OCI-M2 (cell line): ENCODE results near the gene HLCS.
A peak's percentile ranks its signal among the peaks of the same experiment; 100 is the strongest.

Experiments used
- DNase-seq: peaks from one replicate; lab custom pipeline; 2025; ENCODE audit not compliant: unreplicated experiment; lab: John Stamatoyannopoulos, UW

Gene HLCS

GRCh38 chr21:36883532-36884486, 82.7 kb downstream of the HLCS start:
- DNase-seq = no peak

- DNase-seq = no peak
Measured at GRCh38 chr21:36882776-36883175, 83.7 kb downstream of the HLCS start.

DNA sequence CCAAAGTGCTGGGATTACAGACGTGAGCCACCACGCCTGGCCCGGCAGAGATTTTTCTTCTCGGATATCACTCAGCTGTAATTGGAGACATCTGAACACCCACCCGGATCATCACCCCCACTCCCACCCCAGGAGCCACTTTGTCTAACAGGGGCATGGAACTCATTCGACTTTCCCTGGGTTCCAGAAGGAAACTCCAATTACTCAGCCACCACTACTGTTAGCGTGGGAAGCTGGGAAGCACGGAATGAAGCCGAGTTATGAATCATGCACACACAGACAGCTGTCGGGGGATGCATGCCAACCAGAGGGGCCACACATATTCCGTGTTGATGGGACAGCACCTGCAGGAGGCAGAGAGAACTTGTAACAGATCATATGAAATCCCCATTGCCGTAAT, 85.2 kb downstream of the HLCS start:
- DNase-seq = no peak

GRCh38 chr21:36879827-36880226, 86.6 kb downstream of the HLCS start:
- DNase-seq = no peak

- DNase-seq = no peak
Measured at GRCh38 chr21:36877741-36878140, 88.7 kb downstream of the HLCS start.

DNA sequence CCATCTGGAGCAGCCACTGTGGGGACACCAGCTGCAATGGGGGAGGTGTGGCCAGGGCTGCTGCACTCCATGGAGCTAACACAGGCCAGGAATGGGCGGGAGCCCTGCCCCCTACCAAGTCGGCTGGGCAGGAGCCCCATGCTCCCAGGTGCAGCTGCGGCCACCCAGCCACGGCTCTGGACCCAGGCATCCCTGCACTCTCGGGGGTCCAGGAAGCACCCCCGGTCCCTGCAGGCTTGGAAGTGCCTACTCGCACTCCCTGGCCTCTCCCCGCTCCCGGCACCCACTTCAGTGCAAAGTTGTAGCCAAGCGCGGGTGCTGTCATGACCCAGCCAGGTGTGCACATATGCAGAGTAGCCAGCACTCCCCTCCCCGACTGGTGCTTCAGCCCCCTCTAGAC, 91.8 kb downstream of the HLCS start:
- DNase-seq = no peak

GRCh38 chr21:36873513-36873912, 93.0 kb downstream of the HLCS start:
- no peak for DNase-seq

GRCh38 chr21:36867291-36867905, 99.1 kb downstream of the HLCS start:
- DNase-seq = no peak

DNA sequence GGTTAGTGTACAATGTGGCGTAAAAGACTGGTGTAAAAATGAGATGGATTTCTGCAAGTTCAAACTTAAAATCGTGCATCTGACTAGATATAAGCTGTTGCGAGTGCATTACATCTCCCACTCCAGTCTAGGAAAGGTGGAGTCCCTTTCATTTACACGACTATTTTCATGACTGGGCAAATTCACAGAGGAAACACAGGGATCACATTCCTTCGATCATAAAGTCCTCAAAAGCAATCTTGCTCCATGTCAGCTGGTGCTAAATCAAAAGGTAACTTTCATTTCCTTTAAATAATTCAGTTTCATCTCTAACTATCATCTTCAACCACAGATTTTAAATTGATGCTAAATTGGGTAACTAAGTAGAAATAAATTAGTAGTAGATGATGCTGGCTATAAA, 100.0 kb downstream of the HLCS start:
- DNase-seq = no peak

- no peak for DNase-seq
Measured at GRCh38 chr21:36864974-36865373, 101.5 kb downstream of the HLCS start.

DNA sequence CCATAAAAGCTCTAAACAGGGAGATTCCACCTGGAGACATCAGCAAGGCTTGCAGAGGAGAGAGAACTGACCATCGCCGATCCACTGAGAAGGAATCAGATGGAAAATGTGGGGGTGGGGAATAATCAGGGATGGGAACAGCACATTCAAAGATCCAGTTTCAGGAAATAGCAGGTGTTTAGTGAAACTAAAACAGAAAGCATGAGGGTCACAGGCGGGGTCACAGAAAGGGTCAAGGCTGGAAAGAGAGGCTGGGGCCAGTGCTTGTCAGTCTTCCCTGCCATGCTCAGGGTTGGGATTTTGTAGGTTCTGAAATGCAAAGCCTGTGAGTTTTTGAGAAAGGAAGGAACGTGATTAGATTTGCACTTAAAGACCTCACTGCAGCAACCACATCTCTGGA, 103.2 kb downstream of the HLCS start:
- DNase-seq = no peak

DNA sequence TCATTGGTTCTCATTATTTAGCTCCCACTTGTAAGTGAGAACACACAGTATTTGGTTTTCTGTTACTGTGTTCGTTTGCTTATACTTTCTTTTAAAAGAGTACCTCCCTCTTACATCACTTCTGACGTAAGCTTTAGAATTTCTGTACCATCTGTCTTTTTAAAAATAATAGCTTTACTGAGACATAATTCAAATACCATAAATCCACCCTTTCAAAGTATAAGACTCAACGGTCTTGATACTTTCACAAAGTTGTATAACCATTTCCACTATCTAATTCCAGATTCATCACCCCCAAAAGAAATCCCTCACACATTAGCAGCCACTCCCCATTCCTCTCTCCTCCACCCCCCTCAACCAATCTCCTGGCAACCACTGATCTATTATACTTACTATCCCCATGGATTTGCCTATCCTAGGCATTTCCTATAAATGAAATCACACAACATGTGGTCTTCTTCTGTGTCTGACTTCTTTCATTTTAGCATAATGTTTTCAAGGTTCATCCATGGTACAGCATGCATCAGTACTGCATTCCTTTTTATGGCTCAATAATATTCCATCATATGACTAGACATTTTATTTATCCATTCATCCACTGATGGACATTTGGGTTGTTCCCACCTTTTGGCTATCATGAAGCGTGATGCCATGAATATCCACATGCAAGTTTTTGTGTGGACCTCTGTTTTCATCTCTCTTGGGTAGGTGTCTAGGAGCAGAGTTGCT, 104.7 kb downstream of the HLCS start:
- DNase-seq = no peak

DNA sequence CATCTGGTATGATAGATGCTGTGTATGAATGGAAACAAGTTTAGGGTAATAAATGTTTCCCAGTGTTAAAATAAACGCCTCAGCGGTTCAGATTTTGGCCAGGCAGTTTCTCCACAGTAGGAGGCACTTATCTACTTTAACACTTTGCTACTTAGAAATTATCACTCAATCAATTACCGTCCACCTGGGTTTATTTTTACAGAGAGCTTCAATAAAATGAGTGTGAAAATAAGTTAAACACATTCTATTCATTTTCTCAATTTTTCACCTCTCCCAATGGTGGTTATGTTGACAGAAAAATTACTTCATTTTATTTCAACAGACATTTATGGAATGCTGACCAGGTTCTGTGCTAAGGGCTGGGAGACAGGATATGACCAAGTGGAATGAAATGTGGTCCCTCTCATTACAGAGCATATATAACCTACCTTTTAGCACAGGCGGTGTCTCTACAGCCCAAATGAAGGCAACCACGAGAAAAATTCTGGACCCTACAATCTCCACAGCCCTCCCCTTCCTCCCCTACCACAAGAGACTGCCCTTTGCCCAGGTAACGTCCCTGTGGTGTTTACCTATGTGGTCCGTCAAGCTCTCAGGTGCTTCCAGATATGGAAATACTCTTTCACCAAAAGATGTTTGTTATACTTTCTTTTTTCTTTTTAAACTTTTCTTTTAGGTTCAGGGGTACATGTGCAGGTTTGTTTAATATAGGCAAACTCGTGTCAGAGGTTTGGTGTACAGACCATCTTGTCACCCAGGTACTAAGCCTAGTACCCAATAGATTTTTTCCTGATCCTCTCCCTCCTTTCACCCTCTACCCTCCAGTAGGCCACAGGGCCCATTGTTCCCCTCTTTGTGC, 105.5 kb downstream of the HLCS start:
- DNase-seq = no peak

GRCh38 chr21:36859744-36860501, 106.5 kb downstream of the HLCS start:
- DNase-seq = peak; percentile 93

- no peak for DNase-seq
Measured at GRCh38 chr21:36858320-36858957, 108.0 kb downstream of the HLCS start.

- no peak for DNase-seq
Measured at GRCh38 chr21:36856643-36857042, 109.8 kb downstream of the HLCS start.

DNA sequence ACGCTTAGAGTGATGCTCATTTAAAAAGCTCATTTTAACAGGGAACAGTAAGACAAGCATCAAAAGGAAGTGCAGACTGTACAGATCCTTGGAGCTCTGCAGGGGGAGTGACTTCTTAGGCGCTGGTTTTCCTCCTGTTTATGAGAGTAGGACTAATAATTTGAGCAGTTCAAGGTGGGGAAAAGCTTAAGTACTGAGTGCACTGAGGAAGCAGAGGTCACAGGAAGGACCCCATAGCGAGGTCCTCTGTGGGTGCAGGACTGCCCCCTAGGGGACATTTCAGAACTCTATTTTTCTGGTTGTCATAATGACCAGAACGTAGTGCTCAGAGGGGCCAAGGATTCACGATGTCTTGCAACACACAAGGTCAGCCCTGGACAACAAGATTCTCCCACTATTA, 112.1 kb downstream of the HLCS start:
- peak; percentile 73 for DNase-seq

DNA sequence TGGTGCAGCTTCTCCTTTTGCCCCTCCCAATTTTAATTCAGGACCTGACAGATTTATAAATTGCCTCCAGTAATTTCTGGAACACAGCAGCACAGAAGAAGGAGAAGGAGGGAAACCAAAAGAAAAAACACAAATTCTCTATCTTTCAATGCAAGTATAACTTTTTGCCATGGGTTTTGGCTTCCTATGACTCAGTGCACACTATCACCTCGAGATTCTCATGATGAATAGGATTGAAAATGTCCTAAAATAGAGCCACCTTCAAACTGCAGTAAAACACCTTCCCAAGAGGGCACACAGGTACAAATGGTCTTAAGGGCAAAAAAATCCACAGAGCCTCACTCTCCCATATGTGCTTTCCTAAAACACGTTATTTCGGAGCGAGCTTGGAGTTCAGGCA, 113.6 kb downstream of the HLCS start:
- DNase-seq = no peak

- DNase-seq = no peak
Measured at GRCh38 chr21:36852293-36852692, 114.2 kb downstream of the HLCS start.

GRCh38 chr21:36851121-36851520, 115.3 kb downstream of the HLCS start:
- DNase-seq = no peak
